ENCODE results near the gene RGP1.

The RGP1 gene

DNA sequence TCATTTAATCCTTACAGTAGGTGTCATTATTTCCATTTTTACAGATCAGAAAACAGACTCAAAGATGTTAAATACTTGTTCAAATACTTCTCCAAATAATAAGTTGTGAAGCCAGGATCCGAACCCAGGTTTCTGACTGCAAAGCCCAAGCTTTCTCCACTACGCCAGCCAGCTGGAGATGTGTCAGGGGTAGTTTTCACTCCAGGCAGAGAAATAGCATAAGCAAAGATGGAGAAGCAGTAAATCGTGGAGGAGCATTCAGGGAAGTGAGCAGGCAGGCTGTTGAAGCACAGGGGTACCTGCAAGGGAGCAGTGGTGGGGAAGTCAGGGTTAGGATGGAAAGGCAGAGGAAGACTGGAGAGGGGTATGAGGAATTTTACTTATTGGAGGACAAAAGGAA lies 20.0 kb upstream of the RGP1 start:
- H3K4me3 ChIP-seq (ENCODE audit: low read depth, low read length) = no peak overlapping the region
- TF ChIP-seq, protein P1, sequence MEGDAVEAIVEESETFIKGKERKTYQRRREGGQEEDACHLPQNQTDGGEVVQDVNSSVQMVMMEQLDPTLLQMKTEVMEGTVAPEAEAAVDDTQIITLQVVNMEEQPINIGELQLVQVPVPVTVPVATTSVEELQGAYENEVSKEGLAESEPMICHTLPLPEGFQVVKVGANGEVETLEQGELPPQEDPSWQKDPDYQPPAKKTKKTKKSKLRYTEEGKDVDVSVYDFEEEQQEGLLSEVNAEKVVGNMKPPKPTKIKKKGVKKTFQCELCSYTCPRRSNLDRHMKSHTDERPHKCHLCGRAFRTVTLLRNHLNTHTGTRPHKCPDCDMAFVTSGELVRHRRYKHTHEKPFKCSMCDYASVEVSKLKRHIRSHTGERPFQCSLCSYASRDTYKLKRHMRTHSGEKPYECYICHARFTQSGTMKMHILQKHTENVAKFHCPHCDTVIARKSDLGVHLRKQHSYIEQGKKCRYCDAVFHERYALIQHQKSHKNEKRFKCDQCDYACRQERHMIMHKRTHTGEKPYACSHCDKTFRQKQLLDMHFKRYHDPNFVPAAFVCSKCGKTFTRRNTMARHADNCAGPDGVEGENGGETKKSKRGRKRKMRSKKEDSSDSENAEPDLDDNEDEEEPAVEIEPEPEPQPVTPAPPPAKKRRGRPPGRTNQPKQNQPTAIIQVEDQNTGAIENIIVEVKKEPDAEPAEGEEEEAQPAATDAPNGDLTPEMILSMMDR (IDR thresholded peaks at IDR 0.05; ENCODE audit: control insufficient read depth, extremely low read depth, insufficient read depth) = no peak

DNA sequence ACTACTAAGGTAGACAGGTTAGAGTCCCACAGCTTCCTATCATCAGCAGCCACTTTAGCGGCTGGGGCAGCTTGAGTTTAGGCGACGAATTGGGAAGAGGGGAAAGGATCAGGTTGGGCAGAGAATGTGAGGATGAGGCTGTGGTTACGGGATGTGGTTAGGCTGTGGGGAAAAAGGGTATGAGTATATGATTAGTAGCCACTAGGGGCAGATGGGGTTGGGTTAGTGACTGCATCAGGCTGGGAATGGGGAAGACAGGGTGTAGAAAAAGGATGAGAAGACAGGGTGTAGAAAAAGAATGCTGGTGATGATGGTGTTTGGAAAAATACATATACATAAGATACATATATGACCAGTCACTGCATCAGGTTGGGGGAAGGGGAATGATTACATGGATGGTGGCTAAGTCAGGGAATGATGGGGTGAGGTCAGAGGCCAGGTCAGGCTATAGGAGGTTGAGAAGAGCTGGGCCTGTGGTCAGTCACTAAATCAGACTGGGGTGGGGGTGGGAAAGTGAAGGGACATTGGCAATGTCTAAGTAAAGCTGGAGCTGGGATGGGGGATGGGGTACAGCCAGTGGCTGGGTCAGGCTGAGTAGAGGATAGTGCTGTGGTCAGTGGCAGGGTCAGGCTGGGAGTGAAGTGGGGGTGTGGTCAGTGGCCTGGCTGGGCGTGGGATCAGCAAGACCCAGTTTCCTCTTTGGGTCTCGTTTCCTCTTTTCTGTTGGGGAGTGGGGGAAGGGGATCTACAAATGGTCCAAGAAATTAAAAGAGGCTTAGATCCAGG lies 19.2 kb upstream of the RGP1 start:
- H3K4me3 ChIP-seq (ENCODE audit: low read depth, low read length) = no peak overlapping the region
- TF ChIP-seq, protein P1 (IDR thresholded peaks at IDR 0.05; ENCODE audit: control insufficient read depth, extremely low read depth, insufficient read depth) = peak; percentile 44
- DNase-seq (ENCODE audit: low read depth) = no peak

More for the DNA sequence above, 20.0 kb upstream of the RGP1 start:
- no peak for DNase-seq (ENCODE audit: low read depth)

DNA sequence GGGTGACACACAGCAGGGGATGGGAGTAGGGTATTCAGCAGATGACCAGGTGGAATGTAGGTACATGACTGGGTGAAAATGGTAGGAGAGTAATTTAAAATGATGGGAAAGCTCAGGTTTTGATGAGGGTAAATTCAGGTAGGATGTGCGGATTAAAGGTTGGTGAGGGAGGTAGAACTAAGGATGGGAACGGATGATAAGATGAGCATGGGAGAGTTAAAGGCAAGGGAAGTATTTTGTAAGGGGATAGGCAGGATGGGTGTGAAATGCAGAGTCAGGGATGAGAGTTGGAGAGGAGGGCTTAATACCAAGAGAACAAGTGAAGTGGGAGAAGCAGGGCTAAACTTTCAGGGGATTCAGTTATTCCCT lies 18.6 kb upstream of the RGP1 start:
- no peak overlapping the region; the same call in 1 of the 2 replicates for H3K4me3 ChIP-seq (ENCODE audit: low read depth, low read length)
- DNase-seq (ENCODE audit: low read depth) = no peak
- TF ChIP-seq, protein P1 (IDR thresholded peaks at IDR 0.05; ENCODE audit: control insufficient read depth, extremely low read depth, insufficient read depth) = no peak

DNA sequence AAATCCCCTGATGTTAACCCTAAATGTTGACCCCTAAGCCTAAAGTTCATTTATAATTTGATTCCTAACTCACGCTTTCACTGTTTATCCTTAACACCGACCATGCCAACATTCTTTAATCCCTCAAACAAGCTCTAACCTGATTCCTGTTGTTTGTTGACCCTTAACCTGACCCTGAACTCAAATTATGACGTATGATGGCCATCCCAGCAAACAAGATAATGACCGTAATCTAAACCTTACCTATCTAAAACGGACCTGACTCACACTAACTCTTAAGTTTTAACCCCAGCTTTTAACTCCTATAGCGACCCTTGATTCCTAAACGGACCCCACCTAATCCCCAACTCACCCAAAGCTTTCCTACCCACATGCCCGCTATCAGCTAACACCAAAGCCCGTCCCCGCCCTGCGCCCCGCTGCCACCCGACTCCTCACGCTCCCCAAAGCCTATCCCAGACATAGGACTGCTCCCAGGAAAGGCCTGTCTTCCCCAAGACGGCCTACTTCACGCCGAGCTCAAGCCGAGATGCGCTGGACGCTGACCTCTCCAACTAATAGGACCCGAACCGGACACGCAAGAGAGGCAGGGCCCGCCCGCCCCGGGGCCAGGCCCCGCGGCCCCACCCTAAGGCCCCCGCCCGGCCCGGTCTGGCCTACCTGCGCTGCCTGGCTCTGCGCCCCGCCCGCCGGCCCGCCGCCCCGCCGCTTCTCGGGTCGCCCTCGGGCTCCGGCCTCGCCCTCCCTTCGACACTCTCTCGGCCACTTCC lies 17.5 kb upstream of the RGP1 start:
- DNase-seq (ENCODE audit: low read depth) = no peak
- H3K4me3 ChIP-seq (ENCODE audit: low read depth, low read length) = peak overlapping the region; percentile 71
- TF ChIP-seq, protein P1 (IDR thresholded peaks at IDR 0.05; ENCODE audit: control insufficient read depth, extremely low read depth, insufficient read depth) = no peak

DNA sequence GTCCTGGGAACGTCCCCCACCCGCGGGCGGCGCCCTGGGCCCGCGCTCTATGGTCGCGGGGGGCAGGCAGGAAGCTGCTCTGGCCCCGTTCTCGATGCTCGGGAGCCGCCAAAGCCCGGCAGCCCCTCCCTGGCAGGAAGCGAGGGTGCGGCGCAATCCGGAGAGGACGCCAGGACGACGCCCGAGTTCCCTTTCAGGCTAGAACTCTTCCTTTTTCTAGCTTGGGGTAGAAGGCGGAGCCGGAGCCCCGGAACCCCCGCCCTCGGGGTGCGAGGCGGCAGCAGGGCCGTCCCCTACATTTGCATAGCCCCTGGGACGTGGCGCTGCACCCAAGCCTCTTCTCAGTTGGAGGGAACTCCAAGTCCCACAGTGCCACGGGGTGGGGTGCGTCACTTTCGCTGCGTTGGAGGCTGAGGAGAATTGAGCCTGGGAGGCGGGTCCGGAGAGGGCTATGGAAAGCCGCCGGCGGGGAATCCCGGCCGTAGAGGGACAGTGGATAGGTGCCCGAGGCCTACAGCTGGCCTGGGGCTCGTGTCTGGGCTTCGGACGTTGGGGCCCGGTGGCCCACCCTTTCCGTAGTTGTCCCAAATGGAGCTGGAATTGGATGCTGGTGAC lies 16.8 kb upstream of the RGP1 start, which contains the start of the genes CREB3 and TLN1:
TSS of gene CREB3 (plus strand) at position 482 of the 615 bp plus-strand sequence. CDS start at position 589, 107 bp downstream.
TSS of gene TLN1 (minus strand) at position 11 of the 615 bp plus-strand sequence. CDS start 6,501 bp downstream, outside the sequence.
- H3K4me3 ChIP-seq (ENCODE audit: low read depth, low read length) = peak within 1 kb of the TSS; percentile 71
- peak; percentile 94 for DNase-seq (ENCODE audit: low read depth)
- TF ChIP-seq, protein P1 (IDR thresholded peaks at IDR 0.05; ENCODE audit: control insufficient read depth, extremely low read depth, insufficient read depth) = peak; percentile 51

DNA sequence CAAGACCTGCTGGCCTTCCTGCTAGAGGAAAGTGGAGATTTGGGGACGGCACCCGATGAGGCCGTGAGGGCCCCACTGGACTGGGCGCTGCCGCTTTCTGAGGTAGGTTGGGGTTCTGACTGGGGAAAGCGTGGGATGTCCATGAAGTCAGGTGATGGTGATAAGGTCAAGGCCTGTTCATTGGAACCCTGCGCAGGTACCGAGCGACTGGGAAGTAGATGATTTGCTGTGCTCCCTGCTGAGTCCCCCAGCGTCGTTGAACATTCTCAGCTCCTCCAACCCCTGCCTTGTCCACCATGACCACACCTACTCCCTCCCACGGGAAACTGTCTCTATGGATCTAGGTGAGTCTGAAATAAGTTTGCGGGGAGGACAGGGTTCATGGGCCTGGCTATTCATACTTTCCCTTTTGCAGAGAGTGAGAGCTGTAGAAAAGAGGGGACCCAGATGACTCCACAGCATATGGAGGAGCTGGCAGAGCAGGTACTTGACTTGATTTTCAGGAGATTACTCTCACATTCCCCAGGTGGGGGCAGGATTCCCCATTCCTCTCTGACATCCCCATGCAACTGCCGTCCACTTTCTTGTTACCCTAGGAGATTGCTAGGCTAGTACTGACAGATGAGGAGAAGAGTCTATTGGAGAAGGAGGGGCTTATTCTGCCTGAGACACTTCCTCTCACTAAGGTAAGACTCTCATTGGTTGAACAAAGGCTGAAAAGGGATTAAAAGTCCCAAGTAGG lies 16.1 kb upstream of the RGP1 start:
- TF ChIP-seq, protein P1 (IDR thresholded peaks at IDR 0.05; ENCODE audit: control insufficient read depth, extremely low read depth, insufficient read depth) = peak; percentile 35; the same call in 1 of the 2 replicates
- peak; percentile 56 for DNase-seq (ENCODE audit: low read depth)
- peak overlapping the region; percentile 71 for H3K4me3 ChIP-seq (ENCODE audit: low read depth, low read length)

Data from LNCaP clone FGC (cell line).